ENCODE results near the gene TRMU. TPM values are rescaled to one million over a fixed set of nuclear protein-coding genes. Genes with fewer than 3 reads are reported as not detected.

The TRMU gene
- total and polyA plus RNA-seq, 2 of the 8 experiments (the other 6 are each of a cell fraction or from before 2014, with no cell fraction given): 43.4 to 70.6 TPM

DNA sequence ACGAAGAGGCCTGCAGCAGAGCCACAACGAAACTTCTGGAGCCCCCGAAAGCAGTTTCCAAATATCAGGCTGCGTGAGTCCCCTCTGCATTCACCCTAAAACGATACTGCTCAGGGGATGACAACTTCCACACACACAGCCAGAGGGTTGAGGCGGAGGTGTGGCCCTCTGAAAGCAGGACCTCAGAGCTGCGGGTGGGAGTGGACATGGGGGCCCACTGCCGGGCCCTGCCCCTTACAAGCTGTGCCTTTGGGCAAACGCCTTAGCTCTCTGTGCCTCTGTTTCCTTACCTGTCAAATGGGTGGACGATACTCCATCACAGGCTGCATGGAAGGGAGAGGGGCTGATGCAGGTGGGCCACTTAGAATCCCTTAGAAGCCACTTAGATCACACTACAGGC, 53.1 kb downstream of the TRMU start (continued):
- TF ChIP-seq, protein P1, sequence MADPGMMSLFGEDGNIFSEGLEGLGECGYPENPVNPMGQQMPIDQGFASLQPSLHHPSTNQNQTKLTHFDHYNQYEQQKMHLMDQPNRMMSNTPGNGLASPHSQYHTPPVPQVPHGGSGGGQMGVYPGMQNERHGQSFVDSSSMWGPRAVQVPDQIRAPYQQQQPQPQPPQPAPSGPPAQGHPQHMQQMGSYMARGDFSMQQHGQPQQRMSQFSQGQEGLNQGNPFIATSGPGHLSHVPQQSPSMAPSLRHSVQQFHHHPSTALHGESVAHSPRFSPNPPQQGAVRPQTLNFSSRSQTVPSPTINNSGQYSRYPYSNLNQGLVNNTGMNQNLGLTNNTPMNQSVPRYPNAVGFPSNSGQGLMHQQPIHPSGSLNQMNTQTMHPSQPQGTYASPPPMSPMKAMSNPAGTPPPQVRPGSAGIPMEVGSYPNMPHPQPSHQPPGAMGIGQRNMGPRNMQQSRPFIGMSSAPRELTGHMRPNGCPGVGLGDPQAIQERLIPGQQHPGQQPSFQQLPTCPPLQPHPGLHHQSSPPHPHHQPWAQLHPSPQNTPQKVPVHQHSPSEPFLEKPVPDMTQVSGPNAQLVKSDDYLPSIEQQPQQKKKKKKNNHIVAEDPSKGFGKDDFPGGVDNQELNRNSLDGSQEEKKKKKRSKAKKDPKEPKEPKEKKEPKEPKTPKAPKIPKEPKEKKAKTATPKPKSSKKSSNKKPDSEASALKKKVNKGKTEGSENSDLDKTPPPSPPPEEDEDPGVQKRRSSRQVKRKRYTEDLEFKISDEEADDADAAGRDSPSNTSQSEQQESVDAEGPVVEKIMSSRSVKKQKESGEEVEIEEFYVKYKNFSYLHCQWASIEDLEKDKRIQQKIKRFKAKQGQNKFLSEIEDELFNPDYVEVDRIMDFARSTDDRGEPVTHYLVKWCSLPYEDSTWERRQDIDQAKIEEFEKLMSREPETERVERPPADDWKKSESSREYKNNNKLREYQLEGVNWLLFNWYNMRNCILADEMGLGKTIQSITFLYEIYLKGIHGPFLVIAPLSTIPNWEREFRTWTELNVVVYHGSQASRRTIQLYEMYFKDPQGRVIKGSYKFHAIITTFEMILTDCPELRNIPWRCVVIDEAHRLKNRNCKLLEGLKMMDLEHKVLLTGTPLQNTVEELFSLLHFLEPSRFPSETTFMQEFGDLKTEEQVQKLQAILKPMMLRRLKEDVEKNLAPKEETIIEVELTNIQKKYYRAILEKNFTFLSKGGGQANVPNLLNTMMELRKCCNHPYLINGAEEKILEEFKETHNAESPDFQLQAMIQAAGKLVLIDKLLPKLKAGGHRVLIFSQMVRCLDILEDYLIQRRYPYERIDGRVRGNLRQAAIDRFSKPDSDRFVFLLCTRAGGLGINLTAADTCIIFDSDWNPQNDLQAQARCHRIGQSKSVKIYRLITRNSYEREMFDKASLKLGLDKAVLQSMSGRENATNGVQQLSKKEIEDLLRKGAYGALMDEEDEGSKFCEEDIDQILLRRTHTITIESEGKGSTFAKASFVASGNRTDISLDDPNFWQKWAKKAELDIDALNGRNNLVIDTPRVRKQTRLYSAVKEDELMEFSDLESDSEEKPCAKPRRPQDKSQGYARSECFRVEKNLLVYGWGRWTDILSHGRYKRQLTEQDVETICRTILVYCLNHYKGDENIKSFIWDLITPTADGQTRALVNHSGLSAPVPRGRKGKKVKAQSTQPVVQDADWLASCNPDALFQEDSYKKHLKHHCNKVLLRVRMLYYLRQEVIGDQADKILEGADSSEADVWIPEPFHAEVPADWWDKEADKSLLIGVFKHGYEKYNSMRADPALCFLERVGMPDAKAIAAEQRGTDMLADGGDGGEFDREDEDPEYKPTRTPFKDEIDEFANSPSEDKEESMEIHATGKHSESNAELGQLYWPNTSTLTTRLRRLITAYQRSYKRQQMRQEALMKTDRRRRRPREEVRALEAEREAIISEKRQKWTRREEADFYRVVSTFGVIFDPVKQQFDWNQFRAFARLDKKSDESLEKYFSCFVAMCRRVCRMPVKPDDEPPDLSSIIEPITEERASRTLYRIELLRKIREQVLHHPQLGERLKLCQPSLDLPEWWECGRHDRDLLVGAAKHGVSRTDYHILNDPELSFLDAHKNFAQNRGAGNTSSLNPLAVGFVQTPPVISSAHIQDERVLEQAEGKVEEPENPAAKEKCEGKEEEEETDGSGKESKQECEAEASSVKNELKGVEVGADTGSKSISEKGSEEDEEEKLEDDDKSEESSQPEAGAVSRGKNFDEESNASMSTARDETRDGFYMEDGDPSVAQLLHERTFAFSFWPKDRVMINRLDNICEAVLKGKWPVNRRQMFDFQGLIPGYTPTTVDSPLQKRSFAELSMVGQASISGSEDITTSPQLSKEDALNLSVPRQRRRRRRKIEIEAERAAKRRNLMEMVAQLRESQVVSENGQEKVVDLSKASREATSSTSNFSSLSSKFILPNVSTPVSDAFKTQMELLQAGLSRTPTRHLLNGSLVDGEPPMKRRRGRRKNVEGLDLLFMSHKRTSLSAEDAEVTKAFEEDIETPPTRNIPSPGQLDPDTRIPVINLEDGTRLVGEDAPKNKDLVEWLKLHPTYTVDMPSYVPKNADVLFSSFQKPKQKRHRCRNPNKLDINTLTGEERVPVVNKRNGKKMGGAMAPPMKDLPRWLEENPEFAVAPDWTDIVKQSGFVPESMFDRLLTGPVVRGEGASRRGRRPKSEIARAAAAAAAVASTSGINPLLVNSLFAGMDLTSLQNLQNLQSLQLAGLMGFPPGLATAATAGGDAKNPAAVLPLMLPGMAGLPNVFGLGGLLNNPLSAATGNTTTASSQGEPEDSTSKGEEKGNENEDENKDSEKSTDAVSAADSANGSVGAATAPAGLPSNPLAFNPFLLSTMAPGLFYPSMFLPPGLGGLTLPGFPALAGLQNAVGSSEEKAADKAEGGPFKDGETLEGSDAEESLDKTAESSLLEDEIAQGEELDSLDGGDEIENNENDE (IDR thresholded peaks at IDR 0.05; ENCODE audit: insufficient replicate concordance, low read length): no peak
